SH-SY5Y (cell line): ENCODE measurements around the gene DOK3.

Experiments
- GATA2 ChIP-seq: IDR thresholded peaks from 2 replicates; pipeline ENCODE4 v1.6.1; 2011; ENCODE audit warnings: mild to moderate bottlenecking, low read depth, low read length
- GATA3 ChIP-seq: IDR thresholded peaks from 2 replicates; pipeline ENCODE4 v1.6.1; 2011; ENCODE audit warnings: low read depth, mild to moderate bottlenecking, low read length, moderate library complexity

GRCh38 chr5:177455661-177456590 is 53.7 kb downstream of the DOK3 start:
- TF ChIP-seq GATA2 = no peak
- no peak for TF ChIP-seq GATA3
